Ishikawa (cell line): ENCODE data around the gene CST9L.

ENCODE experiments used
- CEBPB ChIP-seq: IDR thresholded peaks from 2 replicates; pipeline ENCODE4 v1.6.1; 2012
- CREB1 ChIP-seq: IDR thresholded peaks from 2 replicates; pipeline ENCODE4 v1.6.1; 2012; ENCODE audit warnings: low read depth
- EGR1 ChIP-seq: IDR thresholded peaks from 2 replicates; pipeline ENCODE4 v1.6.1; 2012
- EP300 ChIP-seq: IDR thresholded peaks from 2 replicates; pipeline ENCODE4 v1.6.1; 2012; ENCODE audit warnings: borderline replicate concordance
- MAX ChIP-seq: IDR thresholded peaks from 2 replicates; pipeline ENCODE4 v1.6.1; 2012
- RAD21 ChIP-seq: IDR thresholded peaks from 2 replicates; pipeline ENCODE4 v1.6.1; 2012; ENCODE audit warnings: low read depth
- REST ChIP-seq: IDR thresholded peaks from 2 replicates; pipeline ENCODE4 v1.6.1; 2012; ENCODE audit warnings: low read depth, mild to moderate bottlenecking
- TAF1 ChIP-seq: IDR thresholded peaks from 2 replicates; pipeline ENCODE4 v1.6.1; 2012; ENCODE audit warnings: low read depth, mild to moderate bottlenecking
- TCF12 ChIP-seq: IDR thresholded peaks from 2 replicates; pipeline ENCODE4 v1.6.1; 2012; ENCODE audit warnings: low read depth
- TEAD4 ChIP-seq: IDR thresholded peaks from 2 replicates; pipeline ENCODE4 v1.6.1; 2012
- USF1 ChIP-seq: IDR thresholded peaks from 2 replicates; pipeline ENCODE4 v1.6.1; 2012
- YY1 ChIP-seq: IDR thresholded peaks from 2 replicates; pipeline ENCODE4 v1.6.1; 2012; ENCODE audit warnings: low read depth
- ZBTB7A ChIP-seq: IDR thresholded peaks from 2 replicates; pipeline ENCODE4 v1.6.1; 2012; ENCODE audit warnings: low read depth

- TF ChIP-seq EGR1, result no peak
- TF ChIP-seq TAF1, result no peak
- no peak for TF ChIP-seq TEAD4
- no peak for TF ChIP-seq RAD21
- no peak for TF ChIP-seq EP300
- no peak for TF ChIP-seq CEBPB
- no peak for TF ChIP-seq REST
- TF ChIP-seq USF1, result no peak
- TF ChIP-seq CREB1, result no peak
- no peak for TF ChIP-seq MAX
- TF ChIP-seq YY1, result no peak
- TF ChIP-seq TCF12, result no peak
- TF ChIP-seq ZBTB7A, result no peak
These were observed 13.9 kb downstream of the CST9L start for GRCh38 chr20:23554401-23554800.
